Omental fat pad (tissue), 4 donors: Measurements from ENCODE around the gene HEATR5A. TPM values are rescaled to one million over a fixed set of nuclear protein-coding genes. Genes with fewer than 3 reads are reported as not detected.

Experiments used
- ATAC-seq: fragments of 150-250 bp; one replicate; pipeline ENCODE4 v1.9.1; 2016; ENCODE audit warnings: mild to moderate bottlenecking, moderate library complexity; ENCODE audit not compliant: low FRiP score
- DNase-seq: peaks from one replicate; pipeline ENCODE4 v3.0.0-alpha.2; 2019; ENCODE audit warnings: low spot score
- CTCF ChIP-seq, 3 donors: fragments of 450-650 bp; IDR thresholded peaks; one replicate each; pipeline ENCODE4 v1.5.1; 2016 to 2017; ENCODE audit warnings: antibody characterized with exemption in 3 of 3, mild to moderate bottlenecking in 3 of 3, moderate library complexity in 2 of 3
- total RNA-seq, 4 donors: library from RNA; depleted of rRNA; stranded (reverse); fragments of >200 nt; gene quantifications; one replicate each; pipeline ENCODE4 v1.1.0, GENCODE V29; 2016

Gene HEATR5A
- total RNA-seq, 4 donors from 2014 or later = 29.4 to 41.8 (median 31.9) TPM

GRCh38 chr14:31391977-31392503, 28.3 kb downstream of the HEATR5A start:
- ATAC-seq = no peak

GRCh38 chr14:31391473-31391872, 28.9 kb downstream of the HEATR5A start:
- no peak for TF ChIP-seq CTCF (IDR thresholded peaks at IDR 0.05)
- DNase-seq = no peak
- ATAC-seq = no peak

More at GRCh38 chr14:31391977-31392503, 28.3 kb downstream of the HEATR5A start:
- DNase-seq = no peak
- no peak for TF ChIP-seq CTCF (IDR thresholded peaks at IDR 0.05)

GRCh38 chr14:31389946-31390345, 30.4 kb downstream of the HEATR5A start:
- no peak for TF ChIP-seq CTCF (IDR thresholded peaks at IDR 0.05)
- no peak for DNase-seq
- ATAC-seq = no peak

- TF ChIP-seq CTCF (IDR thresholded peaks at IDR 0.05) = no peak
- peak; percentile 87 for ATAC-seq
- DNase-seq = no peak
Measured at GRCh38 chr14:31388687-31389413, 31.5 kb downstream of the HEATR5A start.

- ATAC-seq = no peak
- no peak for DNase-seq
- TF ChIP-seq CTCF (IDR thresholded peaks at IDR 0.05) = no peak
Measured at GRCh38 chr14:31387091-31387490, 33.3 kb downstream of the HEATR5A start.

GRCh38 chr14:31386271-31386670, 34.1 kb downstream of the HEATR5A start:
- ATAC-seq (no peak), DNase-seq (no peak)
- no peak for TF ChIP-seq CTCF (IDR thresholded peaks at IDR 0.05)

GRCh38 chr14:31382221-31382620, 38.1 kb downstream of the HEATR5A start:
- TF ChIP-seq CTCF (IDR thresholded peaks at IDR 0.05) = no peak

More at GRCh38 chr14:31382221-31382620, 38.1 kb downstream of the HEATR5A start:
- ATAC-seq (no peak), DNase-seq (no peak)
